Measurements from ENCODE around the gene LGSN. TPM values are rescaled to one million over a fixed set of nuclear protein-coding genes. Genes with fewer than 3 reads are reported as not detected.
"Not testable (repeated sequence)": the region's sequence is repeated elsewhere in the genome, so short reads cannot be mapped to it uniquely, and the experiment has no call there.

Gene LGSN
- total and polyA plus RNA-seq, 2 of the 13 experiments (the other 11 are each of a cell fraction or from before 2014, with no cell fraction given) = 0.13 to 0.63 TPM

GRCh38 chr6:63227928-63228894, 91.6 kb downstream of the LGSN start:
- H2AFZ ChIP-seq (ENCODE audit: low read length); in situ Hi-C loops (cut with HindIII; ENCODE audit: extremely low pct_ligation_motif_present, low pct_unique_long_range_greater_than_20kb); POLR2A ChIA-PET; H3K27me3 ChIP-seq (ENCODE audit: control insufficient read depth in 1 of 2, insufficient read depth in 2 of 2, low read length in 2 of 2); H4K20me1 ChIP-seq (ENCODE audit: insufficient read depth, low read length); H3K4me3 ChIP-seq (replicated peaks in 1 of 3; ENCODE audit: insufficient read depth in 1 of 3, low read depth in 2 of 3, low read length in 3 of 3); H3K4me2 ChIP-seq (ENCODE audit: low read depth, low read length); H3K36me3 ChIP-seq (replicated peaks in 1 of 2; ENCODE audit: control insufficient read depth in 1 of 2, insufficient read depth in 2 of 2, low read length in 2 of 2); FAIRE-seq; H3K27ac ChIP-seq (ENCODE audit: extremely low read length, insufficient read depth, low read length); H3K9me3 ChIP-seq (ENCODE audit: low read length); H3K4me1 ChIP-seq (ENCODE audit: insufficient read depth, low read length); BruUV-seq (replicated peaks); intact Hi-C loops (cut with micrococcal nuclease; ENCODE audit: unreplicated experiment); H3K79me2 ChIP-seq (ENCODE audit: insufficient read depth, low read length); H3K9ac ChIP-seq (ENCODE audit: insufficient read depth, low read depth, low read length); ATAC-seq; DNase-seq (ENCODE audit: low spot score); CTCF ChIA-PET (ENCODE audit: low intra/inter-chr PET ratio, low total read pairs): not testable (repeated sequence)
- 39% methylated on average over 11 of the region's 32 CpGs for WGBS (ENCODE audit: low lambda C conversion rate)

GRCh38 chr6:63225987-63226386, 93.8 kb downstream of the LGSN start:
- H3K9me3 ChIP-seq (ENCODE audit: low read length); H3K79me2 ChIP-seq (ENCODE audit: insufficient read depth, low read length); H3K27me3 ChIP-seq (ENCODE audit: control insufficient read depth in 1 of 2, insufficient read depth in 2 of 2, low read length in 2 of 2); ATAC-seq; H2AFZ ChIP-seq (ENCODE audit: low read length); DNase-seq (ENCODE audit: low spot score); BruUV-seq (replicated peaks); H3K27ac ChIP-seq (ENCODE audit: extremely low read length, insufficient read depth, low read length); H3K4me2 ChIP-seq (ENCODE audit: low read depth, low read length); FAIRE-seq; POLR2A ChIA-PET; in situ Hi-C loops (cut with HindIII; ENCODE audit: extremely low pct_ligation_motif_present, low pct_unique_long_range_greater_than_20kb); H3K9ac ChIP-seq (ENCODE audit: insufficient read depth, low read depth, low read length); intact Hi-C loops (cut with micrococcal nuclease; ENCODE audit: unreplicated experiment); H4K20me1 ChIP-seq (ENCODE audit: insufficient read depth, low read length); H3K4me3 ChIP-seq (replicated peaks in 1 of 3; ENCODE audit: insufficient read depth in 1 of 3, low read depth in 2 of 3, low read length in 3 of 3); H3K36me3 ChIP-seq (replicated peaks in 1 of 2; ENCODE audit: control insufficient read depth in 1 of 2, insufficient read depth in 2 of 2, low read length in 2 of 2); H3K4me1 ChIP-seq (ENCODE audit: insufficient read depth, low read length); CTCF ChIA-PET (ENCODE audit: low intra/inter-chr PET ratio, low total read pairs): not testable (repeated sequence)
- WGBS (ENCODE audit: low lambda C conversion rate) = 7% methylated on average over 4 of the region's 4 CpGs

Small RNAs within 50 kb of the gene (small RNA-seq; reads per million reads assigned to genes)
- gene SPTLC1P3 (ENCODE audit: insufficient read depth in 2 of 3, insufficient read length in 3 of 3, low read depth in 2 of 3, low replicate concordance in 1 of 3) = 0 reads per million in 3 experiments

Other genes with a start within 250 kb of the LGSN start
- 0.53 and 0.64 TPM in 2 replicates for gene FKBP1C, start 108.5 kb downstream of the LGSN start, total RNA-seq (2016; rRNA removed; fragmentation: Illumina TruSeq; extraction: Trizol)
- gene FKBP1C, start 108.5 kb downstream of the LGSN start, polyA plus RNA-seq (2011; rRNA removed) = 1.9 and 3.2 TPM in 2 replicates

Measured in HepG2 (cell line).